ENCODE measurements around the gene SPECC1L. TPM values are rescaled to one million over a fixed set of nuclear protein-coding genes. Genes with fewer than 3 reads are reported as not detected.
"Not testable (repeated sequence)": the region's sequence is repeated elsewhere in the genome, so short reads cannot be mapped to it uniquely, and the experiment has no call there.

The SPECC1L gene
- total RNA-seq, 4 donors from 2014 or later, result 42.2 to 45.1 (median 43.6) TPM

DNA sequence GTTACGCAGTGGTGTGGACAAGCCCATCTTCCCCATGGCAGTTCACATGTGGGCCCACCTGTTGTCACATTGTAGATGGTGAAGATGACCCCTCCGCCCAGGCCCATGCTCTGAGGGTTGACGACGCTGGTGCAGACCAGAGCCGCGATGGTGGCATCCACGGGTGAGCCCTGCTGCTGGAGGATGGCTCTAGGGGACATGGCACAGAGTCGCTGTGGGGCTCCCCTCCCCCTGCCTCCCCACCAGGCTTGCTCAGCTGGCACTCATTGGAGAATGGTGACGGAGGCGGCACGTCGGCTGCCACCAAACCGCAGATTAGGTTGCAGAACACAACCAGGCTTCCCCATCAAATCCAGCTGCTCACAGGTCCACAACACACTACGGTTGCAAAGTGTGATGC, 36.8 kb upstream of the SPECC1L start:
- Histone ChIP-seq H3K36me3 (peaks cover 0 to 4% (median 0%) of the 10 kb centered on the region in 3 donors), H3K27ac (no peak overlapping the region), H3K4me1 (no peaks in the 10 kb centered on the region), H3K9me3 (no peaks in the 10 kb centered on the region), H3K27me3 (no peaks in the 10 kb centered on the region), H3K4me3 (no peak overlapping the region)
- no peak for DNase-seq (ENCODE audit: low spot score in 2 of 2)
- TF ChIP-seq, protein P1, sequence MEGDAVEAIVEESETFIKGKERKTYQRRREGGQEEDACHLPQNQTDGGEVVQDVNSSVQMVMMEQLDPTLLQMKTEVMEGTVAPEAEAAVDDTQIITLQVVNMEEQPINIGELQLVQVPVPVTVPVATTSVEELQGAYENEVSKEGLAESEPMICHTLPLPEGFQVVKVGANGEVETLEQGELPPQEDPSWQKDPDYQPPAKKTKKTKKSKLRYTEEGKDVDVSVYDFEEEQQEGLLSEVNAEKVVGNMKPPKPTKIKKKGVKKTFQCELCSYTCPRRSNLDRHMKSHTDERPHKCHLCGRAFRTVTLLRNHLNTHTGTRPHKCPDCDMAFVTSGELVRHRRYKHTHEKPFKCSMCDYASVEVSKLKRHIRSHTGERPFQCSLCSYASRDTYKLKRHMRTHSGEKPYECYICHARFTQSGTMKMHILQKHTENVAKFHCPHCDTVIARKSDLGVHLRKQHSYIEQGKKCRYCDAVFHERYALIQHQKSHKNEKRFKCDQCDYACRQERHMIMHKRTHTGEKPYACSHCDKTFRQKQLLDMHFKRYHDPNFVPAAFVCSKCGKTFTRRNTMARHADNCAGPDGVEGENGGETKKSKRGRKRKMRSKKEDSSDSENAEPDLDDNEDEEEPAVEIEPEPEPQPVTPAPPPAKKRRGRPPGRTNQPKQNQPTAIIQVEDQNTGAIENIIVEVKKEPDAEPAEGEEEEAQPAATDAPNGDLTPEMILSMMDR (IDR thresholded peaks at IDR 0.05), result no peak
- TF ChIP-seq EP300 (IDR thresholded peaks at IDR 0.05) (no peak), POLR2A (IDR thresholded peaks at IDR 0.05) (no peak)
- 90% methylated on average over 2 to 14 of the region's 14 CpGs for WGBS, 2 donors

DNA sequence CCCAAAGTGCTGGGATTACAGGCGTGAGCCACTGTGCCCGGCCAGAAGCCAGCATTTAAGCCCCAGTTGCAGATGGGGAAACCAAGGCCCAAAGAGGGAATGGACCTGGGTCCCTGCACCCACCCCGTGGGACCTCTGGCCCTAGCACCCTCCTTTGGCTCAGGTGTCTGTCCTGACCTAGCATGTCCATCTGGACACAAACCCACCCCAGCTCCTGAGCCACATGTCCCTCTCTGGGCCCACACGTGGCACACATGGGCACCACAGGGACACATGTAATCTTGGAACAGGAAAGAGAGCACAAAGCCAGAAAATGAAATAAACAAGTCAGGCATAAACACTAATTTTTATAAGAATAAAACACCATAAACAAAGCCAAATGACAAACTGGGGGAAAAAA, 35.3 kb upstream of the SPECC1L start:
- H3K4me1 ChIP-seq, result no peaks in the 10 kb centered on the region

DNA sequence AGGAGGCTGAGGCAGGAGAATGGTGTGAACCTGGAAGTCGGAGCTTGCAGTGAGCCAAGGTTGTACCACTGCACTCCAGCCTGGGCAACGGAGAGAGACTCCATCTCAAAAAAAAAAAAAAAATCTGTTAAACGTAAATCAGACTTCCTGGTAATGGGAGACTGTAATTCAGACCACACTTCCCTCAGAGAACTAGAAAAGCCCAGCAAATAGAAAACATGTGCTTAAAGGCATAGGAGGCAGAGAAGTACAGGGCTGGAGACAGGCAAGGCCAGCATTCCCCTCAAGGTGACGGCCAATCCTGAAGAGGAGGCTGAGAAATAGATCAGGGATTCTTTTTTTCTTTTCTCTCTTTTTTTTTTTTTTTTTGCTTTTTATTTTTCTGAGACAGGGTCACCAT, 34.0 kb upstream of the SPECC1L start:
- Histone ChIP-seq H3K36me3 (no peaks in the 10 kb centered on the region), H3K4me1 (no peaks in the 10 kb centered on the region), H3K9me3 (no peaks in the 10 kb centered on the region), H3K27me3 (no peaks in the 10 kb centered on the region), H3K27ac (no peak overlapping the region), H3K4me3 (no peak overlapping the region)
- DNase-seq (ENCODE audit: low spot score in 2 of 2), result no peak
- WGBS, 2 donors, result 75 to 76% methylated on average over 4 of the region's 4 CpGs
- TF ChIP-seq, protein P1 (IDR thresholded peaks at IDR 0.05), result no peak
- TF ChIP-seq EP300 (IDR thresholded peaks at IDR 0.05) (no peak), POLR2A (IDR thresholded peaks at IDR 0.05) (no peak)

More for the DNA sequence above, 35.3 kb upstream of the SPECC1L start:
- H3K9me3 ChIP-seq, result no peaks in the 10 kb centered on the region
- DNase-seq (ENCODE audit: low spot score in 2 of 2), result no peak
- H3K36me3 ChIP-seq, result no peaks in the 10 kb centered on the region
- TF ChIP-seq, protein P1 (IDR thresholded peaks at IDR 0.05), result no peak
- TF ChIP-seq EP300 (IDR thresholded peaks at IDR 0.05) (no peak), POLR2A (IDR thresholded peaks at IDR 0.05) (no peak)
- no peak overlapping the region for H3K27ac ChIP-seq
- WGBS, 2 donors, result 86 to 98% methylated on average over 4 of the region's 4 CpGs
- no peak overlapping the region for H3K4me3 ChIP-seq
- H3K27me3 ChIP-seq, result no peaks in the 10 kb centered on the region

DNA sequence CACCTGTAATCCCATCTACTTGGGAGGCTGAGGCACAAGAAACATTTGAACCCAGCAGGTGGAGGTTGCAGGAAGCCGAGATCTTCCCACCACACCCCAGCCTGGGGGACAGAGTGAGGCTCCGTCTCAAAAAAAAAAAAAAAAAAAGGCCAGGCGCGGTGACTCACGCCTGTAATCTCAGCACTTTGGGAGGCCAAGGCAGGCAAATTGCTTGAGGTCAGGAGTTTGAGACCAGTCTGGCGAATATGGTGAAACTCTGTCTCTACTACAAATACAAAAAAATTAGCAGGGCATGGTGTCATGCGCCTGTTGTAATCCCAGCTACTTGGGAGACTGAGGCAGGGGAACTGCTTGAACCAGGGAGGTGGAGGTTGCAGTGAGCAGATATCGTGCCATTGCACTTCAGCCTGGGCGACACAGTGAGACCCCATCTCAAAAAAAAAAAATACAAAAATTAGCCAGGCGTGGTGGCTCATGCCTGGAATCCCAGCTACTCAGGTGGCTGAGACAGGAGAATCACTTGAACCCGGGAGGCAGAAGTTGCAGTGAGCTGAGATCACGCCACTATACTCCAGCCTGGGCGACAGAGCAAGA, 32.4 kb upstream of the SPECC1L start:
- 89 to 92% methylated on average over 13 of the region's 13 CpGs for WGBS, 2 donors
- not testable (repeated sequence) for H3K4me1 ChIP-seq; H3K4me3 ChIP-seq; H3K9me3 ChIP-seq; H3K36me3 ChIP-seq; DNase-seq (ENCODE audit: low spot score in 2 of 2); H3K27ac ChIP-seq; H3K27me3 ChIP-seq

DNA sequence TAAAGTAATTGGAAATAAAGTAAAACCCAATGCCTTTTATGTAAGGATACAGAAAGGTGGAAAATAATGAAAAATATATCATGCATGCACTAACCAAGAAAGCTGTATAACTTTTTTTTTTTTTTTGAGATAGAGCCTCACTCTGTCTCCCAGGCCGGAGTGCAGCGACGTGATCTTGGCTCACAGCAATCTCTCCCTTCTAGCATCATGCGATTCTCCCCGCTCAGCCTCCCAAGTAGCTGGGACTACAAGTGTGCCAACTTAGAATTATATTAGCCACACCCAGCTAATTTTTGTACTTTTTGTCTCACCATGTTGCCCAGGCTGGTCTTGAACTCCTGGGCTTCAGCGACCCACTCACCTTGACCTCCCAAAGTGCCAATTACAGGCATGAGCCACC, 30.2 kb upstream of the SPECC1L start:
- Histone ChIP-seq H3K27me3 (no peaks in the 10 kb centered on the region), H3K4me3 (no peak overlapping the region), H3K36me3 (no peaks in the 10 kb centered on the region), H3K27ac (no peak overlapping the region), H3K4me1 (peaks cover 0 to 27% (median 19%) of the 10 kb centered on the region in 4 donors), H3K9me3 (no peaks in the 10 kb centered on the region)
- WGBS, 2 donors, result 66 to 85% methylated on average over 6 of the region's 6 CpGs
- TF ChIP-seq, protein P1 (IDR thresholded peaks at IDR 0.05), result no peak
- TF ChIP-seq POLR2A (IDR thresholded peaks at IDR 0.05), result no peak
- no peak for TF ChIP-seq EP300 (IDR thresholded peaks at IDR 0.05)
- no peak for DNase-seq (ENCODE audit: low spot score in 2 of 2)

DNA sequence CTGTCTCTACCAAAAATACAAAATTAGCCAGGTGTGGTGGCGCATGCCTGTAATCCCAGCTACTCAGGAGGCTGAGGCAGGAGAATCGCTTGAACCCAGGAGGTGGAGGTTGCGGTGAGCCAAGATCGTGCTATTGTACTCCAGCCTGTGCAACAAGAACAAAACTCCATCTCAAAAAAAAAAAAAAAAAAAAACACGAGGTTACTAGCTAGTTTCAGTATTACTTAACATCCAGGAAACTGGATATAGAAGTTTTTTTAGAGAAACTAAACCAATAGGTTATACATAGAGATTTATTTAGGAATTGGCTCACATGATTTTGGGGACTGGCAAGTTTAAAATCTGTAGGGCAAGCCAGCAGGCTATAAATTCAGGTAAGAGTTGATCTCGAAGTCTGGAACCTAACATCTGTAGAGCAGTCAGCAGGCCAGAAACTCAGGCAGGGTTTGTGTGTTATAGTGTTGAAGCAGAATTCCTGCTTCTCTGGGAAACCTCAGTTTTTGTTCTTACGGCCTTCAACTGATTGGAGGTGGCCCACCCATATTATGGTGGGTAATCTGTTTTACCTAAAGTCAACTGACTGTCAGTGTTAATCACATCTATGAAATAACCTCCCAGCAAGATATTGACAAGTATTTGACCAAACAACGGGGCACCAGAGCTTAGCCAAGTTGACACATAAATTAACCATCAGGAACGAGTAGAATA, 29.5 kb upstream of the SPECC1L start:
- WGBS, 2 donors, result 77 to 81% methylated on average over 9 of the region's 9 CpGs
- H3K9me3 ChIP-seq, H3K27ac ChIP-seq: not testable (repeated sequence)

More for the DNA sequence above, 29.5 kb upstream of the SPECC1L start:
- DNase-seq (ENCODE audit: low spot score in 2 of 2); H3K4me3 ChIP-seq; H3K36me3 ChIP-seq; H3K27me3 ChIP-seq: not testable (repeated sequence)
- H3K4me1 ChIP-seq, result peaks cover 0 to 34% (median 26%) of the 10 kb centered on the region in 4 donors

Data from tibial nerve (tissue), 4 donors.